Activated CD4-positive, alpha-beta T cell treated with anti-CD3 and anti-CD28 coated beads, Interleukin-2, amount 50 U/mL, for 24 hours (primary cell): Measurements from ENCODE around the gene CD55.
"Not testable (repeated sequence)": the region's sequence is repeated elsewhere in the genome, so short reads cannot be mapped to it uniquely, and the experiment has no call there.

ENCODE experiments used
- DNase-seq, 2 donors: peaks; one replicate each; pipeline ENCODE4 v3.0.0-alpha.2; 2020; ENCODE audit warnings: low read depth in 1 of 2, low spot score in 1 of 2

Gene CD55

GRCh38 chr1:207304710-207305488 lies 16.6 kb upstream of the CD55 start:
- DNase-seq: no peak

- no peak for DNase-seq
Measured at GRCh38 chr1:207305489-207305873, 16.0 kb upstream of the CD55 start.

- no peak for DNase-seq
Measured at GRCh38 chr1:207306023-207306422, 15.5 kb upstream of the CD55 start.

- DNase-seq: no peak
Measured at GRCh38 chr1:207306603-207307002, 14.9 kb upstream of the CD55 start.

- no peak for DNase-seq
Measured at GRCh38 chr1:207308451-207309190, 12.9 kb upstream of the CD55 start.

- DNase-seq: no peak
Measured at GRCh38 chr1:207309745-207310273, 11.7 kb upstream of the CD55 start.

GRCh38 chr1:207311888-207312603 lies 9.4 kb upstream of the CD55 start:
- DNase-seq: no peak

GRCh38 chr1:207312604-207312920 lies 8.9 kb upstream of the CD55 start:
- DNase-seq: no peak

- no peak for DNase-seq
Measured at GRCh38 chr1:207313131-207313530, 8.3 kb upstream of the CD55 start.

- DNase-seq: no peak
Measured at GRCh38 chr1:207314816-207315215, 6.7 kb upstream of the CD55 start.

GRCh38 chr1:207315435-207315834 lies 6.0 kb upstream of the CD55 start:
- DNase-seq: no peak

- DNase-seq: no peak
Measured at GRCh38 chr1:207316141-207316540, 5.3 kb upstream of the CD55 start.

- DNase-seq: no peak
Measured at GRCh38 chr1:207316622-207317391, 4.7 kb upstream of the CD55 start.

- DNase-seq: no peak
Measured at GRCh38 chr1:207317561-207317960, 3.9 kb upstream of the CD55 start.

GRCh38 chr1:207318072-207318619 lies 3.3 kb upstream of the CD55 start:
- no peak for DNase-seq

GRCh38 chr1:207319199-207319598 lies 2.3 kb upstream of the CD55 start:
- DNase-seq: no peak

- DNase-seq: not testable (repeated sequence)
Measured at GRCh38 chr1:207320105-207320504, 1.4 kb upstream of the CD55 start.

GRCh38 chr1:207321790-207322645 lies 540 bp downstream of the CD55 start:
- DNase-seq: no peak

GRCh38 chr1:207323425-207324225 lies 2.1 kb downstream of the CD55 start:
- DNase-seq: no peak
